ENCODE data around the gene TTPAL.

The TTPAL gene

DNA sequence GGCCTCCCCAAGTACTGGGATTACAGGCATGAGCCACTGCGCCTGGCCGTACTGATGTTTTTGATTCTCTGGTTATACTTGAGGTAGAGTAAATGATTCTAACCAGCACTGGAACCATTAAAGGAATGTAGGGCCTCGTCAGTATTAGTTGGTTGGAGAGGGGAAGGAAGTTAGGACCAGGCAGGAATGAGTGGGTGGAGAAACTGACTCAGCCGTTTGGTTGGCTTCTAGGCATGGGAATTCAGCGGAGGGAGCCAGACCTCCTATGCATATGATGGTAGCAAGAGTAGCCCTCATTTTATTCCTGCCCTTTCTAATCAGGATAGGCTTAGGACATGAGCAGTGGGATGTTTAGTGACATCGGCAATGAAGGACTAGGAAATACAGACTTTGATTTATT, 65.2 kb downstream of the TTPAL start:
- DNase-seq (ENCODE audit: low read depth): no peak

DNA sequence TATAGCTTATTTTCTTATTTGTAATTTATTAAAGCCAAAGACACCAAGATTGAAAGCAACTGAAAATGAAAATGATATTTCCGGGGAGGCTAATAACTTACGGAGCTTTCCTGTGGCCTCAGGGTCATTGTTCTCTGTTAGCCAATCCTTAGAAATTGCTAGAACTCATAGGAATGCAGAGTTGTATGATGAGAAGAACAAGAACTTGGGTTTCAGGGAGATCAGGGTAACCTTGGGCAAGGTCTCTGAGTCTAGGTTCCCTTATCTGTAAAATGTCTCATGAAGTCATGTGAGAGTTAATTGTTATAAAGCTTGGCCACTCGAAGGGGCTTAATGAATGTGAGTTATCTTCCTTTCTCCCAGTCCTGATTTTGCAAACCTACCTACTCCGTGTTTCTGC, 66.3 kb downstream of the TTPAL start:
- DNase-seq (ENCODE audit: low read depth): no peak

GRCh38 chr20:44542890-44543289, 67.2 kb downstream of the TTPAL start:
- DNase-seq (ENCODE audit: low read depth): no peak

GRCh38 chr20:44543358-44543757, 67.7 kb downstream of the TTPAL start:
- no peak for DNase-seq (ENCODE audit: low read depth)

All from activated gamma-delta T cell treated with anti-CD3 and anti-CD28 coated beads, Interleukin-2, amount 50 U/mL, for 16 hours (primary cell).